Keratinocyte (primary cell): ENCODE measurements around the gene PPM1M. TPM values are rescaled to one million over a fixed set of nuclear protein-coding genes. Genes with fewer than 3 reads are reported as not detected.
"Not testable (repeated sequence)": the region's sequence is repeated elsewhere in the genome, so short reads cannot be mapped to it uniquely, and the experiment has no call there.

Experiments
- DNase-seq: peaks from one replicate; pipeline ENCODE4 v3.0.0-alpha.2; 2011; ENCODE audit warnings: low read depth, missing footprints, low spot score
- FAIRE-seq: peaks from 2 replicates; lab custom pipeline; 2011; peaks lifted over from hg19 to GRCh38; lab: Jason Lieb, UNC
- H2AFZ ChIP-seq: 2 replicates; pipeline ENCODE4 v1.6.0; 2012; ENCODE audit warnings: low read length, control low read depth, inconsistent platforms; ENCODE audit not compliant: control insufficient read depth
- H3K27ac ChIP-seq: 2 replicates; pipeline ENCODE4 v1.5.1; 2011; ENCODE audit warnings: low read length; ENCODE audit not compliant: control insufficient read depth, insufficient read depth
- H3K27me3 ChIP-seq: 3 replicates; pipeline ENCODE4 v1.6.0; 2011; ENCODE audit warnings: low read length; ENCODE audit not compliant: control insufficient read depth, insufficient read depth; ENCODE audit errors: extremely low read depth
- H3K36me3 ChIP-seq, 2 experiments: 2 replicates in 1 of 2; 3 replicates in 1 of 2; pipeline ENCODE4 v1.5.1; 2011; ENCODE audit warnings: low read length in 2 of 2, mild to moderate bottlenecking in 1 of 2; ENCODE audit not compliant: control insufficient read depth in 2 of 2, insufficient read depth in 2 of 2; ENCODE audit errors: extremely low read depth in 1 of 2
- H3K4me1 ChIP-seq: 3 replicates; pipeline ENCODE4 v1.5.1; 2011; ENCODE audit warnings: low read length; ENCODE audit not compliant: control insufficient read depth, insufficient read depth; ENCODE audit errors: extremely low read depth
- H3K4me2 ChIP-seq: 3 replicates; pipeline ENCODE4 v1.6.0; 2011; ENCODE audit warnings: low read depth, low read length; ENCODE audit not compliant: control insufficient read depth, insufficient read depth; ENCODE audit errors: extremely low read depth
- H3K4me3 ChIP-seq, 3 experiments: fragments of 200-600 bp in 1 of 3; sonication (generic) in 1 of 3; 2 replicates in 2 of 3; 3 replicates in 1 of 3; pipeline ENCODE4 v1.5.1; 2011 to 2016; ENCODE audit warnings: low read length in 3 of 3, mild to moderate bottlenecking in 3 of 3, control low read depth in 2 of 3, inconsistent platforms in 1 of 3, low read depth in 1 of 3, mixed read lengths in 1 of 3, mixed run types in 1 of 3, moderate library complexity in 1 of 3; ENCODE audit not compliant: control insufficient read depth in 2 of 3, insufficient read depth in 2 of 3; ENCODE audit errors: extremely low read depth in 1 of 3
- H3K79me2 ChIP-seq: 2 replicates; pipeline ENCODE4 v1.6.0; 2012; ENCODE audit warnings: low read length; ENCODE audit not compliant: control insufficient read depth, insufficient read depth
- H3K9ac ChIP-seq: 3 replicates; pipeline ENCODE4 v1.6.0; 2011; ENCODE audit warnings: low read length; ENCODE audit not compliant: control insufficient read depth, insufficient read depth; ENCODE audit errors: extremely low read depth
- H3K9me1 ChIP-seq: 3 replicates; pipeline ENCODE4 v1.6.0; 2011; ENCODE audit warnings: low read length; ENCODE audit not compliant: control insufficient read depth, insufficient read depth; ENCODE audit errors: extremely low read depth
- H3K9me3 ChIP-seq: 2 replicates; pipeline ENCODE4 v1.5.1; 2012; ENCODE audit warnings: low read depth, low read length; ENCODE audit not compliant: control insufficient read depth
- H4K20me1 ChIP-seq: 3 replicates; pipeline ENCODE4 v1.6.0; 2011; ENCODE audit warnings: low read length; ENCODE audit not compliant: control insufficient read depth, insufficient read depth; ENCODE audit errors: extremely low read depth
- CTCF ChIP-seq, 3 experiments: IDR thresholded peaks in 1 of 3; conservative IDR thresholded peaks in 1 of 3; optimal IDR thresholded peaks in 1 of 3; 2 replicates in 2 of 3; 3 replicates in 1 of 3; pipeline versions ENCODE3 to v1.5.1; 2011; ENCODE audit warnings: low read length in 3 of 3, mild to moderate bottlenecking in 3 of 3, moderate library complexity in 2 of 3, control low read depth in 1 of 3, inconsistent platforms in 1 of 3; ENCODE audit not compliant: insufficient read depth in 2 of 3; ENCODE audit errors: extremely low read depth in 1 of 3
- EZH2 ChIP-seq: IDR thresholded peaks from one replicate; pipeline ENCODE4 v1.6.1; 2012; ENCODE audit warnings: inconsistent platforms, mild to moderate bottlenecking, low read length, moderate library complexity
- dilution Hi-C: fragments of 300-500 bp; cut with MboI; formaldehyde crosslinking; loops from one replicate; pipeline ENCODE4 v1.7.0; 2020; ENCODE audit warnings: low sequenced_read_pairs; ENCODE audit not compliant: extremely low pct_ligation_motif_present
- polyA plus RNA-seq, 5 experiments: library from polyadenylated mRNA; depleted of rRNA in 3 of 5; stranded (reverse) in 3 of 5; stranded (forward) in 1 of 5; unstranded in 1 of 5; fragments of >200 nt; gene quantifications; 1 replicate in 1 of 5; 2 replicates in 3 of 5; 3 replicates in 1 of 5; pipeline versions ENCODE4 v1.2.1 to v1.2.3, GENCODE V29; 2011 to 2012; ENCODE audit warnings: missing spikeins in 2 of 5, low read depth in 1 of 5, low replicate concordance in 1 of 5

The PPM1M gene
- polyA plus RNA-seq, 1 donor (not counting 4 experiments of a cell fraction or from before 2014, with no cell fraction given), result 6.4 TPM

GRCh38 chr3:52272831-52273230 is 27.3 kb downstream of the PPM1M start:
- Histone ChIP-seq H3K27me3 (no peaks in the 10 kb centered on the region), H3K9me3 (no peaks in the 10 kb centered on the region), H4K20me1 (peaks cover 10% of the 10 kb centered on the region), H3K9ac (no peak overlapping the region), H3K4me1 (peaks cover 14% of the 10 kb centered on the region), H3K4me3 (no peak overlapping the region), H3K36me3 (peaks cover 6 to 19% of the 10 kb centered on the region in 2 experiments), H3K9me1 (no peaks in the 10 kb centered on the region), H3K27ac (no peak overlapping the region), H3K4me2 (no peak overlapping the region), H3K79me2 (peaks cover 93% of the 10 kb centered on the region), H2AFZ (no peak overlapping the region)
- FAIRE-seq (no peak), DNase-seq (no peak)
- dilution Hi-C loops, result no loop called here
- no peak for TF ChIP-seq CTCF (optimal IDR thresholded peaks at IDR 0.05 in 1 of 3, IDR thresholded peaks at IDR 0.05 in 1 of 3, conservative IDR thresholded peaks at IDR 0.05 in 1 of 3; ENCODE audit: extremely low read depth in 1 of 3, insufficient read depth in 2 of 3, low read length in 3 of 3)
- TF ChIP-seq EZH2, result no peak

GRCh38 chr3:52274781-52275180 is 29.2 kb downstream of the PPM1M start:
- Histone ChIP-seq H3K4me1 (peaks cover 15% of the 10 kb centered on the region), H3K36me3 (peaks cover 3 to 14% of the 10 kb centered on the region in 2 experiments), H3K79me2 (peaks cover 82% of the 10 kb centered on the region)
- H3K9me1 ChIP-seq, DNase-seq, dilution Hi-C loops, H4K20me1 ChIP-seq, H3K27ac ChIP-seq, H3K27me3 ChIP-seq, H3K9me3 ChIP-seq, H3K9ac ChIP-seq, H3K4me2 ChIP-seq, H2AFZ ChIP-seq, H3K4me3 ChIP-seq, FAIRE-seq: not testable (repeated sequence)
